HEK293 (cell line): ENCODE results near the gene ELOVL7.
"Not testable (repeated sequence)": the region's sequence is repeated elsewhere in the genome, so short reads cannot be mapped to it uniquely, and the experiment has no call there.

Experiments used
- CTCF ChIA-PET: fragments of 350-600 bp; formaldehyde crosslinking; extraction: SDS; loops from one replicate; lab custom pipeline; 2021; ENCODE audit warnings: antibody characterized with exemption; lab: Yijun Ruan, JAX
- POLR2A ChIA-PET: fragments of 300-600 bp; formaldehyde crosslinking; extraction: SDS; loops from one replicate; lab custom pipeline; 2020; ENCODE audit warnings: antibody characterized with exemption, inconsistent platforms; lab: Yijun Ruan, JAX
- H3K27ac ChIP-seq: fragments of 200-500 bp; sonication (Bioruptor generic); 2 replicates; pipeline ENCODE4 v1.5.1; 2014; ENCODE audit warnings: low read depth, low read length, control low read depth, inconsistent platforms; ENCODE audit errors: extremely low read depth
- H3K36me3 ChIP-seq, 2 experiments: fragments of 200-500 bp in 1 of 2; sonication (Bioruptor generic) in 1 of 2; 1 replicate in 1 of 2; 2 replicates in 1 of 2; pipeline ENCODE4 v1.5.1; 2014 to 2017; ENCODE audit warnings: inconsistent platforms in 2 of 2, low read length in 2 of 2; ENCODE audit not compliant: control insufficient read depth in 2 of 2, insufficient read depth in 1 of 2
- H3K4me1 ChIP-seq: fragments of 200-500 bp; sonication (Bioruptor generic); 2 replicates; pipeline ENCODE4 v1.5.1; 2014; ENCODE audit warnings: mild to moderate bottlenecking, low read length, inconsistent platforms; ENCODE audit not compliant: control insufficient read depth, insufficient read depth
- H3K4me3 ChIP-seq: 2 replicates; pipeline ENCODE4 v1.5.1; 2011; ENCODE audit warnings: low read depth, mild to moderate bottlenecking, control low read depth, low read length, moderate library complexity
- H3K9me3 ChIP-seq: fragments of 200-500 bp; sonication (Bioruptor generic); 2 replicates; pipeline ENCODE4 v1.5.1; 2014; ENCODE audit warnings: low read depth, low read length, inconsistent platforms; ENCODE audit not compliant: control insufficient read depth, insufficient read depth
- RBAK ChIP-seq: fragments of 450-650 bp; formaldehyde crosslinking; IDR thresholded peaks from 2 replicates; pipeline ENCODE4 v1.5.1; 2016; ENCODE audit warnings: missing biosample characterization, missing genetic modification characterization
- REPIN1 ChIP-seq: fragments of 450-650 bp; formaldehyde crosslinking; IDR thresholded peaks from 2 replicates; pipeline ENCODE4 v1.5.1; 2017; ENCODE audit warnings: missing biosample characterization, missing genetic modification characterization, low read depth
- SETDB1 ChIP-seq: IDR thresholded peaks from one replicate; pipeline ENCODE4 v1.6.1; 2017; ENCODE audit warnings: mild to moderate bottlenecking, low read length, moderate library complexity, mixed read lengths; ENCODE audit not compliant: insufficient read length
- ZBTB17 ChIP-seq: fragments of 450-650 bp; formaldehyde crosslinking; IDR thresholded peaks from 2 replicates; pipeline ENCODE4 v1.5.1; 2016; ENCODE audit warnings: missing biosample characterization, missing genetic modification characterization
- ZFHX2 ChIP-seq: fragments of 450-650 bp; formaldehyde crosslinking; conservative IDR thresholded peaks from 2 replicates; pipeline ENCODE4 v1.5.1; 2016; ENCODE audit warnings: missing biosample characterization, missing genetic modification characterization
- ZNF121 ChIP-seq: fragments of 450-650 bp; formaldehyde crosslinking; IDR thresholded peaks from 2 replicates; pipeline ENCODE4 v1.5.1; 2016; ENCODE audit warnings: missing biosample characterization, missing genetic modification characterization
- ZNF169 ChIP-seq: fragments of 450-650 bp; formaldehyde crosslinking; IDR thresholded peaks from 2 replicates; pipeline ENCODE4 v1.5.1; 2016; ENCODE audit warnings: missing biosample characterization, missing genetic modification characterization
- ZNF211 ChIP-seq: fragments of 450-650 bp; formaldehyde crosslinking; IDR thresholded peaks from 2 replicates; pipeline ENCODE4 v1.5.1; 2016; ENCODE audit warnings: low read depth, missing biosample characterization, missing genetic modification characterization
- ZNF416 ChIP-seq: fragments of 450-650 bp; formaldehyde crosslinking; IDR thresholded peaks from 2 replicates; pipeline ENCODE4 v1.5.1; 2016; ENCODE audit warnings: missing biosample characterization, missing genetic modification characterization
- ZNF48 ChIP-seq: fragments of 450-650 bp; formaldehyde crosslinking; IDR thresholded peaks from 2 replicates; pipeline ENCODE4 v1.5.1; 2016; ENCODE audit warnings: missing biosample characterization, missing genetic modification characterization
- ZNF529 ChIP-seq: fragments of 450-650 bp; formaldehyde crosslinking; IDR thresholded peaks from 2 replicates; pipeline ENCODE4 v1.5.1; 2017; ENCODE audit warnings: missing genetic modification characterization, missing biosample characterization; ENCODE audit not compliant: insufficient replicate concordance
- ZNF776 ChIP-seq: fragments of 450-650 bp; formaldehyde crosslinking; IDR thresholded peaks from 2 replicates; pipeline ENCODE4 v1.5.0; 2017; ENCODE audit warnings: missing biosample characterization, missing genetic modification characterization, borderline replicate concordance
- ZNF792 ChIP-seq: fragments of 450-650 bp; formaldehyde crosslinking; IDR thresholded peaks from 2 replicates; pipeline ENCODE4 v1.5.1; 2016; ENCODE audit warnings: missing biosample characterization, missing genetic modification characterization
- TF ChIP-seq, protein P1 (sequence below): fragments of 450-650 bp; IDR thresholded peaks from 2 replicates; pipeline ENCODE4 v1.5.1; 2018; ENCODE audit warnings: missing biosample characterization, missing genetic modification characterization
- TF ChIP-seq, protein P2 (sequence below): fragments of 450-650 bp; formaldehyde crosslinking; IDR thresholded peaks from 2 replicates; pipeline ENCODE4 v1.5.1; 2017; ENCODE audit warnings: missing biosample characterization, mild to moderate bottlenecking, missing genetic modification characterization, moderate library complexity
- TF ChIP-seq, protein P3 (sequence below): fragments of 450-650 bp; formaldehyde crosslinking; IDR thresholded peaks from 2 replicates; pipeline ENCODE4 v1.5.1; 2016; ENCODE audit warnings: missing biosample characterization, missing genetic modification characterization

Gene ELOVL7

GRCh38 chr5:60802226-60802625, 41.8 kb downstream of the ELOVL7 start:
- TF ChIP-seq ZFHX2 (tag by site-specific recombination) (no peak), ZBTB17 (no peak), ZNF776 (tag by site-specific recombination) (no peak), ZNF792 (tag by site-specific recombination) (no peak), ZNF211 (no peak), RBAK (tag by site-specific recombination) (no peak), ZNF48 (tag by site-specific recombination) (no peak), ZNF416 (no peak)
- TF ChIP-seq, protein P1, sequence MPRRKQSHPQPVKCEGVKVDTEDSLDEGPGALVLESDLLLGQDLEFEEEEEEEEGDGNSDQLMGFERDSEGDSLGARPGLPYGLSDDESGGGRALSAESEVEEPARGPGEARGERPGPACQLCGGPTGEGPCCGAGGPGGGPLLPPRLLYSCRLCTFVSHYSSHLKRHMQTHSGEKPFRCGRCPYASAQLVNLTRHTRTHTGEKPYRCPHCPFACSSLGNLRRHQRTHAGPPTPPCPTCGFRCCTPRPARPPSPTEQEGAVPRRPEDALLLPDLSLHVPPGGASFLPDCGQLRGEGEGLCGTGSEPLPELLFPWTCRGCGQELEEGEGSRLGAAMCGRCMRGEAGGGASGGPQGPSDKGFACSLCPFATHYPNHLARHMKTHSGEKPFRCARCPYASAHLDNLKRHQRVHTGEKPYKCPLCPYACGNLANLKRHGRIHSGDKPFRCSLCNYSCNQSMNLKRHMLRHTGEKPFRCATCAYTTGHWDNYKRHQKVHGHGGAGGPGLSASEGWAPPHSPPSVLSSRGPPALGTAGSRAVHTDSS (tag by site-specific recombination): no peak
- TF ChIP-seq, protein P2, sequence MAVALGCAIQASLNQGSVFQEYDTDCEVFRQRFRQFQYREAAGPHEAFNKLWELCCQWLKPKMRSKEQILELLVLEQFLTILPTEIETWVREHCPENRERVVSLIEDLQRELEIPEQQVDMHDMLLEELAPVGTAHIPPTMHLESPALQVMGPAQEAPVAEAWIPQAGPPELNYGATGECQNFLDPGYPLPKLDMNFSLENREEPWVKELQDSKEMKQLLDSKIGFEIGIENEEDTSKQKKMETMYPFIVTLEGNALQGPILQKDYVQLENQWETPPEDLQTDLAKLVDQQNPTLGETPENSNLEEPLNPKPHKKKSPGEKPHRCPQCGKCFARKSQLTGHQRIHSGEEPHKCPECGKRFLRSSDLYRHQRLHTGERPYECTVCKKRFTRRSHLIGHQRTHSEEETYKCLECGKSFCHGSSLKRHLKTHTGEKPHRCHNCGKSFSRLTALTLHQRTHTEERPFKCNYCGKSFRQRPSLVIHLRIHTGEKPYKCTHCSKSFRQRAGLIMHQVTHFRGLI (tag by site-specific recombination): no peak
- TF ChIP-seq, all 188 proteins: peak for 0
- Histone ChIP-seq H3K27ac (no peak overlapping the region), H3K36me3 (no peaks in the 10 kb centered on the region), H3K4me1 (no peaks in the 10 kb centered on the region), H3K4me3 (no peak overlapping the region), H3K9me3 (no peaks in the 10 kb centered on the region)
- CTCF ChIA-PET: no interaction called here
- POLR2A ChIA-PET: no interaction called here

- no peak overlapping the region for H3K27ac ChIP-seq
These were observed 46.5 kb downstream of the ELOVL7 start for GRCh38 chr5:60797482-60798153.

GRCh38 chr5:60795424-60795950, 48.6 kb downstream of the ELOVL7 start:
- CTCF ChIA-PET: not testable (repeated sequence)

More at GRCh38 chr5:60797482-60798153, 46.5 kb downstream of the ELOVL7 start:
- Histone ChIP-seq H3K4me3 (no peak overlapping the region), H3K4me1 (no peaks in the 10 kb centered on the region), H3K36me3 (no peaks in the 10 kb centered on the region), H3K9me3 (no peaks in the 10 kb centered on the region)
- CTCF ChIA-PET: interaction anchor here (0.6 kb wide), 1 partner anchor 1105 kb away, joined by 3 read pairs; no protein-coding TSS in a partner anchor
- TF ChIP-seq REPIN1: no peak
- TF ChIP-seq, protein P3, sequence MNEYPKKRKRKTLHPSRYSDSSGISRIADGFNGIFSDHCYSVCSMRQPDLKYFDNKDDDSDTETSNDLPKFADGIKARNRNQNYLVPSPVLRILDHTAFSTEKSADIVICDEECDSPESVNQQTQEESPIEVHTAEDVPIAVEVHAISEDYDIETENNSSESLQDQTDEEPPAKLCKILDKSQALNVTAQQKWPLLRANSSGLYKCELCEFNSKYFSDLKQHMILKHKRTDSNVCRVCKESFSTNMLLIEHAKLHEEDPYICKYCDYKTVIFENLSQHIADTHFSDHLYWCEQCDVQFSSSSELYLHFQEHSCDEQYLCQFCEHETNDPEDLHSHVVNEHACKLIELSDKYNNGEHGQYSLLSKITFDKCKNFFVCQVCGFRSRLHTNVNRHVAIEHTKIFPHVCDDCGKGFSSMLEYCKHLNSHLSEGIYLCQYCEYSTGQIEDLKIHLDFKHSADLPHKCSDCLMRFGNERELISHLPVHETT: no peak
- no peak for TF ChIP-seq ZNF121 (tag by site-specific recombination)
- no peak for TF ChIP-seq ZNF529
- no peak for TF ChIP-seq SETDB1
- no peak for TF ChIP-seq ZNF169 (tag by site-specific recombination)
- POLR2A ChIA-PET: no interaction called here

More at GRCh38 chr5:60795424-60795950, 48.6 kb downstream of the ELOVL7 start:
- POLR2A ChIA-PET, H3K36me3 ChIP-seq, H3K9me3 ChIP-seq, H3K4me3 ChIP-seq, H3K27ac ChIP-seq, H3K4me1 ChIP-seq: not testable (repeated sequence)
